Activated T-cell treated with anti-CD3 and anti-CD28 coated beads, Interleukin-2, amount 50 U/mL, for 72 hours (primary cell): Measurements from ENCODE around the gene RNASEL. TPM values are rescaled to one million over a fixed set of nuclear protein-coding genes. Genes with fewer than 3 reads are reported as not detected.

Experiments
- ATAC-seq, 2 donors: fragments of 150-1000 bp; cut with Tn5 transposase; replicated peaks in 1 of 2; 2 replicates each; pipeline ENCODE4 v1.10.0; 2021; ENCODE audit warnings: moderate library complexity in 2 of 2, mild to moderate bottlenecking in 1 of 2
- DNase-seq, 2 donors: peaks; one replicate each; pipeline ENCODE4 v3.0.0; 2021 to 2022; ENCODE audit warnings: mixed read lengths in 1 of 2
- H3K27ac Mint-ChIP-seq: one replicate; pipeline ENCODE4 v1.8.0; 2022; ENCODE audit warnings: mild to moderate bottlenecking, moderate library complexity, mixed read lengths
- H3K27me3 Mint-ChIP-seq: one replicate; pipeline ENCODE4 v1.8.0; 2022; ENCODE audit warnings: low read depth, mixed read lengths
- H3K36me3 Mint-ChIP-seq, 2 donors: one replicate each; pipeline ENCODE4 v1.8.0; 2022; ENCODE audit warnings: mixed read lengths in 2 of 2, mild to moderate bottlenecking in 1 of 2; ENCODE audit not compliant: insufficient read depth in 2 of 2
- H3K4me1 Mint-ChIP-seq: one replicate; pipeline ENCODE4 v1.8.0; 2022; ENCODE audit warnings: low read depth, mixed read lengths
- H3K4me3 Mint-ChIP-seq, 2 donors: one replicate each; pipeline ENCODE4 v1.8.0; 2022; ENCODE audit warnings: mild to moderate bottlenecking in 2 of 2, mixed read lengths in 2 of 2, moderate library complexity in 2 of 2
- H3K9me3 Mint-ChIP-seq, 2 donors: one replicate each; pipeline ENCODE4 v1.8.0; 2022; ENCODE audit warnings: mixed read lengths in 2 of 2
- total RNA-seq, 2 donors: library from RNA; stranded (reverse); gene quantifications; one replicate each; pipeline ENCODE4 v1.2.3, GENCODE V29; 2022

Gene RNASEL
- total RNA-seq, 2 donors from 2014 or later = 3.6 to 3.9 TPM

DNA sequence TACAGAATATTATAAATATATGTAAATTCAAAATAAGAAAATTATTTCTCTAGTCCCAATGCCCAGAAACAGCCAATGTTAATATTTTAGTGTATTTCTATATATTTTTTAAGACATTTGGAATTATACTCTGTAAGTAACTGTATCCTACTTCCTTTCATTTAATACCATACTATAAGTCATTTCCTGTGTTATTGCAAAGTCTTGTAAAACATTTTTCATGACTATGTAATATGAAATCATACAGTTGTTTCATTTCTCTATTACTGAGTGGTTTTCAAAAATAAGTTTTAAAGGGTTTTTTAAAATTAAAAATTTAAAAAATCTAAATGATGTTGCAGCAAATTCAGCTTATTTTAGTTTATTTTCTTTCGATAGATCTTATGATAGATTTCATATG is 2.0 kb downstream of the RNASEL start:
- no peak for DNase-seq
- Mint-ChIP-seq H3K36me3 (no peaks in the 10 kb centered on the region), H3K4me3 (no peak overlapping the region), H3K9me3 (no peaks in the 10 kb centered on the region), H3K27ac (no peak overlapping the region), H3K4me1 (peaks cover 65% of the 10 kb centered on the region), H3K27me3 (no peaks in the 10 kb centered on the region)
- ATAC-seq = no peak

DNA sequence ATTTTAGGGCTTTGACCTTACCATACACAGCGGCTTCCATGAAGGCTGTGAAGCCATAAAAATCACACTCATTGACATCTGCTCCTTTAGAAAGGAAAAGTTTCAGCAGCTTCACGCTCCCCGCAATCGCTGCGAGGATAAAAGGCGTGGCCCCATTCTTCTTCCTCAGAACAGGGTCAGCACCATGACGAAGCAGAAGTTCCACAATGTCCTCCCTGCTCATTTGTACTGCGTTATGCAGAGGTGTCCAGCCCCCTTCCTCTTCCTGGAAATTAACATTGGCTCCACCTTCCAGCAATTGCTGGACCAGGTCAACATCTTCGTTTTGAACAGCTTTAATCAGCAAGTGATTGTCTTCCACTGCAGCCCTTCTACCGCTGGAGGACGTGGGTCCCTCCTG is 2.7 kb downstream of the RNASEL start:
- no peaks in the 10 kb centered on the region for H3K36me3 Mint-ChIP-seq

GRCh38 chr1:182584746-182585145 is 4.3 kb downstream of the RNASEL start:
- no peak for ATAC-seq
- Mint-ChIP-seq H3K36me3 (peaks cover 2 to 4% of the 10 kb centered on the region in 2 donors), H3K4me3 (peak overlapping the region in 1 of 2 donors; percentile 7), H3K4me1 (peaks cover 67% of the 10 kb centered on the region), H3K27me3 (no peaks in the 10 kb centered on the region), H3K27ac (no peak overlapping the region), H3K9me3 (no peaks in the 10 kb centered on the region)
- no peak for DNase-seq

More for the DNA sequence above, 2.7 kb downstream of the RNASEL start:
- Mint-ChIP-seq H3K4me1 (peaks cover 65% of the 10 kb centered on the region), H3K4me3 (no peak overlapping the region), H3K27me3 (no peaks in the 10 kb centered on the region), H3K9me3 (no peaks in the 10 kb centered on the region), H3K27ac (no peak overlapping the region)
- DNase-seq (no peak), ATAC-seq (no peak)

GRCh38 chr1:182580736-182581135 is 8.3 kb downstream of the RNASEL start:
- Mint-ChIP-seq H3K27me3 (no peaks in the 10 kb centered on the region), H3K4me1 (peaks cover 39% of the 10 kb centered on the region), H3K27ac (no peak overlapping the region), H3K36me3 (peaks cover 7 to 8% of the 10 kb centered on the region in 2 donors), H3K4me3 (no peak overlapping the region), H3K9me3 (no peaks in the 10 kb centered on the region)
- ATAC-seq (no peak), DNase-seq (no peak)

GRCh38 chr1:182575540-182576149 is 13.4 kb downstream of the RNASEL start:
- no peak for ATAC-seq
- DNase-seq = no peak
- H3K4me3 Mint-ChIP-seq = no peak overlapping the region
- H3K9me3 Mint-ChIP-seq = no peaks in the 10 kb centered on the region
- no peak overlapping the region for H3K27ac Mint-ChIP-seq
- peaks cover 7 to 8% of the 10 kb centered on the region in 2 donors for H3K36me3 Mint-ChIP-seq
- peaks cover 7% of the 10 kb centered on the region for H3K4me1 Mint-ChIP-seq
- H3K27me3 Mint-ChIP-seq = no peaks in the 10 kb centered on the region

GRCh38 chr1:182574156-182574555 is 14.9 kb downstream of the RNASEL start:
- DNase-seq = no peak
- H3K36me3 Mint-ChIP-seq = peaks cover under 1 to 3% of the 10 kb centered on the region in 2 donors
- peaks cover 4% of the 10 kb centered on the region for H3K4me1 Mint-ChIP-seq
- H3K27me3 Mint-ChIP-seq = no peaks in the 10 kb centered on the region
- no peak overlapping the region for H3K27ac Mint-ChIP-seq
- no peak for ATAC-seq
- no peaks in the 10 kb centered on the region for H3K9me3 Mint-ChIP-seq
- no peak overlapping the region for H3K4me3 Mint-ChIP-seq

DNA sequence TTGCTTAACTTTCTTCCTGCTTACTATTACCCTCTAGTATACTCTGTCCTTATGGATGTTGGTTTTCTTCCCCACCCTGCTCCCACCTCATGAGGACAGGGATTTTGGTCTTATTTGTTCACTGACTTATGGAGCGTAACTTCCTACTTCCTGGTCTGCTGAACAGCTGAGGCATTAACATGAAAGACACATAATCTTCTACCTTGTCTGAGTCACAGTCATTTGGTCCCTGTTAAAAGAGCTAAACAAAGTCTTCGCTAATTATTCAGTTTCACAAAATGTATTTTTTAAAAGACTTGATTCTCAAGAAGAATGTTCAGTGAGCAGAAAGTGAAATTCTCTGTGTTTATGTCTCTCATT is 18.5 kb downstream of the RNASEL start:
- Mint-ChIP-seq H3K4me1 (no peaks in the 10 kb centered on the region), H3K9me3 (no peaks in the 10 kb centered on the region), H3K36me3 (no peaks in the 10 kb centered on the region)

DNA sequence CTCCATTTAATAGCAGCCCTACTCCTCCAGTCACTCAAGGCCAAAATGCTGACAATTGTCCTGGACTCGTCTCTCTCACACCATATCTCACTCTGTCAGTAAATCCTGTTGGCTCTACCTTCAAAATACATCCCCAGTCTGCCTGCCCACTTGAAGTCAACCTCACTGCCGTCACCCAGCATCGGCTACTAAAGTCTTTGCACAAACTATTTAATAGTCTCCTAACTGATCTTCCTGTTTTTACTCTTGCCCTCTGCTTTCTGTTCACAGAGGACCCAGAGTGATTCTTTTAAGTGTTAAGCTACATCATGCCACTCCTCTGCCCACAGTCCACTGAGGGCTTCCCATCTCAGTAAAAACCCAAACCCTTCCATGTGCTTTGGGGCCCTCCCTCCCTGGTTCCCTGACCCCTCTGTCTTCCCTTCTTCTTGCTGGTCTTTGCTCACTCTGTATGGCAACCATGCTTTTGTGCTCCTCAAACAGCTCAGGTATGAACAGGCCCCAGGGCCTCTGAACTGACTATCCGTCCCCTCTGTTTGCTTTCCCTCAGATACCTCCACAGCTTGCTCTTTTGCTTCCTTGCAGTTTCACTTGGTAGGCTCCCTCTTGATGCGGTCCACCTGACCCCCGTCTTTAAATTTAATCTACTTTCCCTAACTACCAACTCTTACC is 19.0 kb downstream of the RNASEL start:
- H3K4me3 Mint-ChIP-seq = no peak overlapping the region
- H3K4me1 Mint-ChIP-seq = no peaks in the 10 kb centered on the region
- no peaks in the 10 kb centered on the region for H3K36me3 Mint-ChIP-seq
- ATAC-seq (no peak), DNase-seq (no peak)
- H3K9me3 Mint-ChIP-seq = no peaks in the 10 kb centered on the region
- no peak overlapping the region for H3K27ac Mint-ChIP-seq
- H3K27me3 Mint-ChIP-seq = no peaks in the 10 kb centered on the region

More for the DNA sequence above, 18.5 kb downstream of the RNASEL start:
- Mint-ChIP-seq H3K4me3 (no peak overlapping the region), H3K27me3 (no peaks in the 10 kb centered on the region), H3K27ac (no peak overlapping the region)
- DNase-seq = no peak
- no peak for ATAC-seq

GRCh38 chr1:182568647-182569284 is 20.3 kb downstream of the RNASEL start:
- Mint-ChIP-seq H3K9me3 (no peaks in the 10 kb centered on the region), H3K27me3 (no peaks in the 10 kb centered on the region), H3K4me1 (no peaks in the 10 kb centered on the region), H3K27ac (no peak overlapping the region), H3K4me3 (no peak overlapping the region), H3K36me3 (no peaks in the 10 kb centered on the region)
- ATAC-seq (no peak), DNase-seq (no peak)

DNA sequence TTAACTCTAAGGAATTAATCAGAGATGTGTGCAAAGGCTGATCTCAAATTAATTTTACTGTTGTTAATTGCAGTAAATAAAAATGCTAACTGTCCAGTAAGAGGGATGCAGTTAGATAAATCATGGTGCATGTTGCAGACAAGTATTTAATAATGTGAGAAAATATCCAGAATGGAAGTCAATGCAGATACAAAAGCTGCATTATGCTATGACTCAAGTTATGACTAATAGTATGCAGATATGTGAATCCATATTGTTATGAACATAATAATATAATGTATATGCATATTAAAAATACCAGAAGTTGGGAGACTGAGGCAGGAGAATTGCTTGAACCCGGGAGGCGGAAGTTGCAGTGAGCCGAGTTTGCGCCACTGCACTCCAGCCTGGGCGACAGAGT is 21.4 kb downstream of the RNASEL start:
- DNase-seq (no peak), ATAC-seq (no peak)
- H3K27ac Mint-ChIP-seq = no peak overlapping the region
- H3K9me3 Mint-ChIP-seq = no peaks in the 10 kb centered on the region
- H3K36me3 Mint-ChIP-seq = no peaks in the 10 kb centered on the region
- no peaks in the 10 kb centered on the region for H3K27me3 Mint-ChIP-seq
- no peaks in the 10 kb centered on the region for H3K4me1 Mint-ChIP-seq
- no peak overlapping the region for H3K4me3 Mint-ChIP-seq

GRCh38 chr1:182565537-182565936 is 23.5 kb downstream of the RNASEL start:
- ATAC-seq = no peak
- H3K9me3 Mint-ChIP-seq = no peaks in the 10 kb centered on the region
- no peaks in the 10 kb centered on the region for H3K27me3 Mint-ChIP-seq
- H3K4me1 Mint-ChIP-seq = no peaks in the 10 kb centered on the region
- H3K4me3 Mint-ChIP-seq = no peak overlapping the region
- DNase-seq = no peak
- no peak overlapping the region for H3K27ac Mint-ChIP-seq
- H3K36me3 Mint-ChIP-seq = no peaks in the 10 kb centered on the region

GRCh38 chr1:182564406-182565004 is 24.6 kb downstream of the RNASEL start:
- no peak overlapping the region for H3K4me3 Mint-ChIP-seq
- ATAC-seq (no peak), DNase-seq (no peak)
- no peaks in the 10 kb centered on the region for H3K9me3 Mint-ChIP-seq
- no peaks in the 10 kb centered on the region for H3K36me3 Mint-ChIP-seq
- H3K4me1 Mint-ChIP-seq = no peaks in the 10 kb centered on the region
- no peaks in the 10 kb centered on the region for H3K27me3 Mint-ChIP-seq
- H3K27ac Mint-ChIP-seq = no peak overlapping the region

DNA sequence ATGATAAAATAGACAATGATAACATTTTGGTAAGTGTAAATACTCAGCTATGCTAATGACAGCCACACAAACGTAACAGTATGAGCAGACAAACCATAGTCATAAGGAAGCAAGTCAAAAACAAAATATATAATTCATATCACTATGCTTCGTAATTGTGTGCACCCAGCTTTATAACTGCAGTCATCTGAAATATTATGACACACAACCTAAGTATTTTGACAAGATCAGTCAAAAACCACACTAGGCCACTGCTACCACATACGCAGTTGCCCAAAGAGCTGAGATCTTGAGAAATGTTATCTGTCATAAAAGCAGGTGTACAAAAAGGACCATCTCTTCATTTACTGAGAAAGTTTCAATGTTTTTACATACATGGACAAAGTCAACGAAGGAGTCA is 26.0 kb downstream of the RNASEL start:
- H3K4me1 Mint-ChIP-seq = no peaks in the 10 kb centered on the region
- H3K27me3 Mint-ChIP-seq = peaks cover 7% of the 10 kb centered on the region
- ATAC-seq (peak in 1 of 2 donors; percentile 17), DNase-seq (no peak)
- no peak overlapping the region for H3K27ac Mint-ChIP-seq
- no peaks in the 10 kb centered on the region for H3K9me3 Mint-ChIP-seq
- H3K4me3 Mint-ChIP-seq = no peak overlapping the region
- no peaks in the 10 kb centered on the region for H3K36me3 Mint-ChIP-seq
